ENCODE data around the gene LAPTM4A.

The LAPTM4A gene

DNA sequence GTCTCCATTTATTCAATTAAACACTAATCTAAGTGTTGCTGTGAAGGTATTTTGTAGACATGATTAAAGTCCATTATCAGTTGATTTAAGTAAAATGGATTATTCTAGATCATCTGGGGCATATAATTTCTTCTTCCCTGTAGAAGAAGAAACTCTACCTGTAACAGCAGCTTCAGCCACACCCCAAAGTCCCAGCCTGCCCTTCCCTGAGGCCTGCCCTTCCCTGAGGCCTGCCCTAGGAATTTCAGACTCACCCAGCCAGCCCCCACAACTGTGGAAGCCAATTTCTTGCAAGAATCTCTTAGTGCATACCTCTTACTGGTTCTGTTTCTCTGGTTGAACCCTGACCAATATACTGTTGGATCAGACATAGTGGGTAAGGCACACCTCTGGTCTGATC is 13.4 kb upstream of the LAPTM4A start:
- TF ChIP-seq GABPA (IDR thresholded peaks at IDR 0.05; ENCODE audit: low read depth), result no peak
- no peak for TF ChIP-seq SPI1 (IDR thresholded peaks at IDR 0.05; ENCODE audit: borderline replicate concordance, low read depth)
- TF ChIP-seq, protein P1, sequence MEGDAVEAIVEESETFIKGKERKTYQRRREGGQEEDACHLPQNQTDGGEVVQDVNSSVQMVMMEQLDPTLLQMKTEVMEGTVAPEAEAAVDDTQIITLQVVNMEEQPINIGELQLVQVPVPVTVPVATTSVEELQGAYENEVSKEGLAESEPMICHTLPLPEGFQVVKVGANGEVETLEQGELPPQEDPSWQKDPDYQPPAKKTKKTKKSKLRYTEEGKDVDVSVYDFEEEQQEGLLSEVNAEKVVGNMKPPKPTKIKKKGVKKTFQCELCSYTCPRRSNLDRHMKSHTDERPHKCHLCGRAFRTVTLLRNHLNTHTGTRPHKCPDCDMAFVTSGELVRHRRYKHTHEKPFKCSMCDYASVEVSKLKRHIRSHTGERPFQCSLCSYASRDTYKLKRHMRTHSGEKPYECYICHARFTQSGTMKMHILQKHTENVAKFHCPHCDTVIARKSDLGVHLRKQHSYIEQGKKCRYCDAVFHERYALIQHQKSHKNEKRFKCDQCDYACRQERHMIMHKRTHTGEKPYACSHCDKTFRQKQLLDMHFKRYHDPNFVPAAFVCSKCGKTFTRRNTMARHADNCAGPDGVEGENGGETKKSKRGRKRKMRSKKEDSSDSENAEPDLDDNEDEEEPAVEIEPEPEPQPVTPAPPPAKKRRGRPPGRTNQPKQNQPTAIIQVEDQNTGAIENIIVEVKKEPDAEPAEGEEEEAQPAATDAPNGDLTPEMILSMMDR (IDR thresholded peaks at IDR 0.05; ENCODE audit: insufficient read depth, low read length), result no peak
- TF ChIP-seq POLR2AphosphoS5 (IDR thresholded peaks at IDR 0.05; ENCODE audit: low read depth), result no peak
- TF ChIP-seq, protein P2, sequence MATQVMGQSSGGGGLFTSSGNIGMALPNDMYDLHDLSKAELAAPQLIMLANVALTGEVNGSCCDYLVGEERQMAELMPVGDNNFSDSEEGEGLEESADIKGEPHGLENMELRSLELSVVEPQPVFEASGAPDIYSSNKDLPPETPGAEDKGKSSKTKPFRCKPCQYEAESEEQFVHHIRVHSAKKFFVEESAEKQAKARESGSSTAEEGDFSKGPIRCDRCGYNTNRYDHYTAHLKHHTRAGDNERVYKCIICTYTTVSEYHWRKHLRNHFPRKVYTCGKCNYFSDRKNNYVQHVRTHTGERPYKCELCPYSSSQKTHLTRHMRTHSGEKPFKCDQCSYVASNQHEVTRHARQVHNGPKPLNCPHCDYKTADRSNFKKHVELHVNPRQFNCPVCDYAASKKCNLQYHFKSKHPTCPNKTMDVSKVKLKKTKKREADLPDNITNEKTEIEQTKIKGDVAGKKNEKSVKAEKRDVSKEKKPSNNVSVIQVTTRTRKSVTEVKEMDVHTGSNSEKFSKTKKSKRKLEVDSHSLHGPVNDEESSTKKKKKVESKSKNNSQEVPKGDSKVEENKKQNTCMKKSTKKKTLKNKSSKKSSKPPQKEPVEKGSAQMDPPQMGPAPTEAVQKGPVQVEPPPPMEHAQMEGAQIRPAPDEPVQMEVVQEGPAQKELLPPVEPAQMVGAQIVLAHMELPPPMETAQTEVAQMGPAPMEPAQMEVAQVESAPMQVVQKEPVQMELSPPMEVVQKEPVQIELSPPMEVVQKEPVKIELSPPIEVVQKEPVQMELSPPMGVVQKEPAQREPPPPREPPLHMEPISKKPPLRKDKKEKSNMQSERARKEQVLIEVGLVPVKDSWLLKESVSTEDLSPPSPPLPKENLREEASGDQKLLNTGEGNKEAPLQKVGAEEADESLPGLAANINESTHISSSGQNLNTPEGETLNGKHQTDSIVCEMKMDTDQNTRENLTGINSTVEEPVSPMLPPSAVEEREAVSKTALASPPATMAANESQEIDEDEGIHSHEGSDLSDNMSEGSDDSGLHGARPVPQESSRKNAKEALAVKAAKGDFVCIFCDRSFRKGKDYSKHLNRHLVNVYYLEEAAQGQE (IDR thresholded peaks at IDR 0.05; ENCODE audit: insufficient replicate concordance, low read depth), result no peak
- Histone ChIP-seq H3K4me3 (replicated peaks; ENCODE audit: insufficient read depth, low read length) (no peak overlapping the region), H3K27me3 (ENCODE audit: insufficient read depth, poor library complexity, severe bottlenecking) (no peaks in the 10 kb centered on the region), H3K27ac (replicated peaks) (no peak overlapping the region)
- DNase-seq (ENCODE audit: low read depth in 1 of 2, low spot score in 1 of 2), result no peak

DNA sequence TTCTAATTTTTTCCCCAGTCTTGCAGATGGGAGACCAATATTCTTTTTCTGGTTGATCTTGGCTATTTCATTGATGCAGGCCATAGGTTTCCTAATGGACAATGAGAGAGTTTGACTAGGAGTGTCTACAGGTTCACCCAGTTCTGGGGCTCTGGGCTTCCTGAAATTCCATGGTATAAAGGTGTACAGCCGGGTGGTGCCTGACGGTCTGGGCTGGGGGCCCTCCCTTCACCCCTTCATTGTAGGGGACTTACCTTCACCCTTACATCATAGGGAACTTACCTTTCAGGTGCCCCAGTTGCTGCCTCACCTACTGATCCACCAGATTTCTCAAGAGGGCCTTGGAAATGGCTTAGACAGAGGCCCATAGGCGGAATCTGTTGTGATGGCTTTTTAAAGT is 13.0 kb upstream of the LAPTM4A start:
- DNase-seq (ENCODE audit: low read depth in 1 of 2, low spot score in 1 of 2), result no peak
- no peak overlapping the region for H3K27ac ChIP-seq (replicated peaks)
- TF ChIP-seq, protein P1 (IDR thresholded peaks at IDR 0.05; ENCODE audit: insufficient read depth, low read length), result no peak
- TF ChIP-seq GABPA (IDR thresholded peaks at IDR 0.05; ENCODE audit: low read depth), result no peak
- no peak for TF ChIP-seq POLR2AphosphoS5 (IDR thresholded peaks at IDR 0.05; ENCODE audit: low read depth)
- TF ChIP-seq, protein P2 (IDR thresholded peaks at IDR 0.05; ENCODE audit: insufficient replicate concordance, low read depth), result no peak
- TF ChIP-seq SPI1 (IDR thresholded peaks at IDR 0.05; ENCODE audit: borderline replicate concordance, low read depth), result no peak
- H3K4me3 ChIP-seq (replicated peaks; ENCODE audit: insufficient read depth, low read length), result no peak overlapping the region
- no peaks in the 10 kb centered on the region for H3K27me3 ChIP-seq (ENCODE audit: insufficient read depth, poor library complexity, severe bottlenecking)

DNA sequence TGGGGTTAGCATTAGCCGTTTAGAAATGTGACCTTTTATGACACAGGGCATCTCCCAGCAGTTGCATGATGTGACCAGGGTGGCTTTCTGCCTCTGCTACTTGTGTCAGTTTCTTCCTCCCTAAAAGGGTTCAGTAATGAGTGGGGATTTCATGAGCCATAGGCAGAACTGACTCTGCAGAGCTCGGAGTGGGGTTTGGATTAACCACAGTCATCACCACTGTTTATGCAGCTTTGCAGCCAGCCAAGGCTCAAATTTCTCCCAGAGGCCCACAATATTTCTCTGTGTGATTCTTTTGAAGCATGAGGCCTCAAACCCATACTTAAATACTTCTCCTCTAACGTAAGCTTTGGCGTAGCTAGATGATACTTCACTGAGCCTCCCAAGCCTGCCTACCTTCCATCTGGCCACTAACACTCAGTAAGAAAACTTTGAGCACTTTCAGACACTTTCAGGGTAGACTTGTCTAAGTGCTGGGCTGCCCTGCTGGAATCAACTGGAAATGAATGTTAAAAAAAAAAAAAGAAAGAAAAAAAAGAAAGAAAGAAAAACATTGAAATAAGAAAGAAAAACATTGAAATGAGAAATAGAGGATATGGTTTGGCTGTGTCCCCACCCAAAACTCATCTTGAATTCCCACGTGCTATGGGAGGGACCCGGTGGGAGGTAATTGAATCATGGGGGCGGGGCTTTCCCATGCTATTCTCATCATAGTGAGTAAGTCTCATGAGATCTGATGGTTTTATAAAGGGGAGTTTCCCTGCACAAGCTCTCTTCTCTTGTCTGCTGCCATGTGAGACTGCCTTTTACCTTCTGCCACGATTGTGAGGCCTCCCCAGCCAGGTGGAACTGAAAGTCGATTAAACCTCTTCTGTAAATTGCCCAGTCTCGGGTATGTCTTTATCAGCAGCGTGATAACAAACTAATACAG is 11.5 kb upstream of the LAPTM4A start:
- no peak overlapping the region for H3K27ac ChIP-seq (replicated peaks)
- TF ChIP-seq, protein P2 (IDR thresholded peaks at IDR 0.05; ENCODE audit: insufficient replicate concordance, low read depth), result no peak
- TF ChIP-seq SPI1 (IDR thresholded peaks at IDR 0.05; ENCODE audit: borderline replicate concordance, low read depth) (no peak), GABPA (IDR thresholded peaks at IDR 0.05; ENCODE audit: low read depth) (no peak), POLR2AphosphoS5 (IDR thresholded peaks at IDR 0.05; ENCODE audit: low read depth) (no peak)
- TF ChIP-seq, protein P1 (IDR thresholded peaks at IDR 0.05; ENCODE audit: insufficient read depth, low read length), result no peak
- no peak for DNase-seq (ENCODE audit: low read depth in 1 of 2, low spot score in 1 of 2)
- no peaks in the 10 kb centered on the region for H3K27me3 ChIP-seq (ENCODE audit: insufficient read depth, poor library complexity, severe bottlenecking)
- H3K4me3 ChIP-seq (replicated peaks; ENCODE audit: insufficient read depth, low read length), result no peak overlapping the region
